Muscle layer of colon (tissue), 2 donors: Measurements from ENCODE around the gene MYO1F.
"Not testable (repeated sequence)": the region's sequence is repeated elsewhere in the genome, so short reads cannot be mapped to it uniquely, and the experiment has no call there.

Experiments
- H3K27ac ChIP-seq: one replicate; pipeline ENCODE4 v1.7.0; 2013; ENCODE audit warnings: low read depth, mild to moderate bottlenecking, low read length, moderate library complexity
- H3K27me3 ChIP-seq, 2 donors: one replicate each; pipeline ENCODE4 v1.7.0; 2013; ENCODE audit warnings: low read length in 2 of 2, mild to moderate bottlenecking in 2 of 2; ENCODE audit not compliant: insufficient read depth in 2 of 2, control insufficient read depth in 1 of 2
- H3K36me3 ChIP-seq: one replicate; pipeline ENCODE4 v1.7.0; 2013; ENCODE audit warnings: mild to moderate bottlenecking, low read length; ENCODE audit not compliant: insufficient read depth
- H3K4me1 ChIP-seq: one replicate; pipeline ENCODE4 v1.7.0; 2013; ENCODE audit warnings: mild to moderate bottlenecking, low read length; ENCODE audit not compliant: insufficient read depth
- H3K4me3 ChIP-seq, 2 donors: one replicate each; pipeline ENCODE4 v1.7.0; 2013; ENCODE audit warnings: low read length in 2 of 2, low read depth in 1 of 2, mild to moderate bottlenecking in 1 of 2, moderate library complexity in 1 of 2
- H3K9ac ChIP-seq: one replicate; pipeline ENCODE4 v1.7.0; 2013; ENCODE audit warnings: low read length
- H3K9me3 ChIP-seq: one replicate; pipeline ENCODE4 v1.7.0; 2013; ENCODE audit warnings: mild to moderate bottlenecking, low read length
- donor health status: abdominal sarcoma.
- donor health status: Adenocarcinoma of cecum.

Gene MYO1F

GRCh38 chr19:8529369-8530006 is 47.8 kb downstream of the MYO1F start:
- Histone ChIP-seq H3K9ac (no peak overlapping the region), H3K4me3 (no peak overlapping the region), H3K27ac (no peak overlapping the region), H3K9me3 (no peaks in the 10 kb centered on the region), H3K27me3 (no peaks in the 10 kb centered on the region), H3K36me3 (no peaks in the 10 kb centered on the region), H3K4me1 (no peaks in the 10 kb centered on the region)

- Histone ChIP-seq H3K27ac (no peak overlapping the region), H3K4me1 (no peaks in the 10 kb centered on the region), H3K9ac (no peak overlapping the region), H3K27me3 (no peaks in the 10 kb centered on the region), H3K4me3 (no peak overlapping the region), H3K9me3 (no peaks in the 10 kb centered on the region), H3K36me3 (no peaks in the 10 kb centered on the region)
Observed at GRCh38 chr19:8528500-8528899, 48.7 kb downstream of the MYO1F start.

- H3K27ac ChIP-seq: peak overlapping the region; percentile 78
- H3K9ac ChIP-seq: peak overlapping the region; percentile 65
- no peaks in the 10 kb centered on the region for H3K4me1 ChIP-seq
- peak overlapping the region; percentile 43 to 77 for H3K4me3 ChIP-seq
- H3K27me3 ChIP-seq: no peaks in the 10 kb centered on the region
- no peaks in the 10 kb centered on the region for H3K9me3 ChIP-seq
- no peaks in the 10 kb centered on the region for H3K36me3 ChIP-seq
Observed at GRCh38 chr19:8526345-8527091, 50.7 kb downstream of the MYO1F start.

GRCh38 chr19:8525401-8525684 is 51.9 kb downstream of the MYO1F start:
- peak overlapping the region; percentile 39 for H3K9ac ChIP-seq
- no peaks in the 10 kb centered on the region for H3K27me3 ChIP-seq
- no peaks in the 10 kb centered on the region for H3K36me3 ChIP-seq
- H3K4me3 ChIP-seq: peak overlapping the region; percentile 26 to 45
- no peaks in the 10 kb centered on the region for H3K4me1 ChIP-seq
- peak overlapping the region; percentile 16 for H3K27ac ChIP-seq
- H3K9me3 ChIP-seq: no peaks in the 10 kb centered on the region

GRCh38 chr19:8519388-8519787 is 57.9 kb downstream of the MYO1F start:
- Histone ChIP-seq H3K4me3 (no peak overlapping the region), H3K4me1 (no peaks in the 10 kb centered on the region), H3K27ac (no peak overlapping the region), H3K9me3 (no peaks in the 10 kb centered on the region), H3K27me3 (no peaks in the 10 kb centered on the region), H3K9ac (no peak overlapping the region), H3K36me3 (no peaks in the 10 kb centered on the region)

GRCh38 chr19:8518536-8518935 is 58.7 kb downstream of the MYO1F start:
- Histone ChIP-seq H3K27me3 (no peaks in the 10 kb centered on the region), H3K4me1 (peaks cover under 1% of the 10 kb centered on the region), H3K27ac (no peak overlapping the region), H3K36me3 (no peaks in the 10 kb centered on the region), H3K4me3 (no peak overlapping the region), H3K9ac (no peak overlapping the region), H3K9me3 (no peaks in the 10 kb centered on the region)

- H3K4me1 ChIP-seq: peaks cover 8% of the 10 kb centered on the region
- no peak overlapping the region for H3K9ac ChIP-seq
- H3K4me3 ChIP-seq: no peak overlapping the region
- no peaks in the 10 kb centered on the region for H3K9me3 ChIP-seq
- no peaks in the 10 kb centered on the region for H3K36me3 ChIP-seq
- no peak overlapping the region for H3K27ac ChIP-seq
- H3K27me3 ChIP-seq: no peaks in the 10 kb centered on the region
Observed at GRCh38 chr19:8517551-8518442, 59.4 kb downstream of the MYO1F start.

GRCh38 chr19:8515317-8515716 is 61.9 kb downstream of the MYO1F start:
- Histone ChIP-seq H3K27ac (no peak overlapping the region), H3K4me1 (peaks cover 18% of the 10 kb centered on the region), H3K4me3 (no peak overlapping the region), H3K9me3 (no peaks in the 10 kb centered on the region), H3K36me3 (no peaks in the 10 kb centered on the region), H3K9ac (no peak overlapping the region), H3K27me3 (no peaks in the 10 kb centered on the region)

- Histone ChIP-seq H3K27ac (peak overlapping the region; percentile 78), H3K4me1 (peaks cover 18% of the 10 kb centered on the region), H3K9ac (peak overlapping the region; percentile 57), H3K4me3 (peak overlapping the region in 1 of 2 donors; percentile 76)
- H3K36me3 ChIP-seq, H3K9me3 ChIP-seq, H3K27me3 ChIP-seq: not testable (repeated sequence)
Observed at GRCh38 chr19:8514505-8515009, 62.7 kb downstream of the MYO1F start.

GRCh38 chr19:8513687-8514504 is 63.3 kb downstream of the MYO1F start, which contains the start of gene ZNF414:
Gene ZNF414 (minus strand): TSS chr19:8514167. CDS start chr19:8514046, 121 bp downstream.
- Histone ChIP-seq H3K27me3 (no peaks in the 10 kb centered on the region), H3K27ac (peak within 1 kb of the TSS; percentile 78), H3K4me3 (peak within 1 kb of the TSS; percentile 64 to 76), H3K4me1 (peaks cover 18% of the 10 kb centered on the region), H3K9me3 (no peaks in the 10 kb centered on the region), H3K36me3 (no peaks in the 10 kb centered on the region), H3K9ac (peak within 1 kb of the TSS; percentile 57)
